GM11168 (cell line): ENCODE measurements around the gene WWP2.
"Not testable (repeated sequence)": the region's sequence is repeated elsewhere in the genome, so short reads cannot be mapped to it uniquely, and the experiment has no call there.

Experiments
- in situ Hi-C: fragments of 300-500 bp; cut with MboI; formaldehyde crosslinking; loops from one replicate; pipeline ENCODE4 v1.12.0; 2022; ENCODE audit warnings: low sequenced_read_pairs; ENCODE audit not compliant: unreplicated experiment

WWP2 gene

GRCh38 chr16:69761983-69762813 is at the start of gene WWP2:
Gene WWP2 (plus strand): TSS chr16:69762332. CDS start chr16:69787011, 24,679 bp downstream.
- in situ Hi-C loops, result no loop called here

GRCh38 chr16:69712914-69713581 is 49.1 kb upstream of the WWP2 start:
- in situ Hi-C loops, result no loop called here

- in situ Hi-C loops, result no loop called here
Observed at GRCh38 chr16:69717066-69717465, 45.1 kb upstream of the WWP2 start.

- in situ Hi-C loops, result no loop called here
Observed at GRCh38 chr16:69718111-69718764, 43.9 kb upstream of the WWP2 start.

- in situ Hi-C loops, result no loop called here
Observed at GRCh38 chr16:69720822-69721430, 41.2 kb upstream of the WWP2 start.

GRCh38 chr16:69721441-69721957 is 40.6 kb upstream of the WWP2 start:
- in situ Hi-C loops, result no loop called here

- in situ Hi-C loops, result no loop called here
Observed at GRCh38 chr16:69724414-69724873, 37.7 kb upstream of the WWP2 start.

GRCh38 chr16:69724981-69725479 is 37.1 kb upstream of the WWP2 start:
- in situ Hi-C loops, result no loop called here

- in situ Hi-C loops, result no loop called here
Observed at GRCh38 chr16:69725480-69726312, 36.4 kb upstream of the WWP2 start.

- in situ Hi-C loops, result no loop called here
Observed at GRCh38 chr16:69726313-69727060, 35.6 kb upstream of the WWP2 start, which contains the start of gene NQO1. Gene NQO1 (minus strand): TSS chr16:69726560. CDS start chr16:69726439, 121 bp downstream.

- in situ Hi-C loops, result no loop called here
Observed at GRCh38 chr16:69727916-69728270, 34.2 kb upstream of the WWP2 start.

GRCh38 chr16:69729030-69729429 is 33.1 kb upstream of the WWP2 start:
- in situ Hi-C loops, result not testable (repeated sequence)

- in situ Hi-C loops, result not testable (repeated sequence)
Observed at GRCh38 chr16:69731280-69731679, 30.9 kb upstream of the WWP2 start.

GRCh38 chr16:69732101-69732500 is 30.0 kb upstream of the WWP2 start:
- in situ Hi-C loops, result no loop called here

- in situ Hi-C loops, result no loop called here
Observed at GRCh38 chr16:69741519-69741918, 20.6 kb upstream of the WWP2 start.

GRCh38 chr16:69741951-69742904 is 19.9 kb upstream of the WWP2 start:
- in situ Hi-C loops, result no loop called here
